HG02840 (cell line): ENCODE measurements around the gene TCEA2.

Experiments used
- ATAC-seq: cut with Tn5 transposase; IDR thresholded peaks from one replicate; pipeline ENCODE4 v1.9.1; 2021; ENCODE audit warnings: mild to moderate bottlenecking, moderate library complexity, moderate number of reproducible peaks; ENCODE audit not compliant: unreplicated experiment, low FRiP score

TCEA2 gene

DNA sequence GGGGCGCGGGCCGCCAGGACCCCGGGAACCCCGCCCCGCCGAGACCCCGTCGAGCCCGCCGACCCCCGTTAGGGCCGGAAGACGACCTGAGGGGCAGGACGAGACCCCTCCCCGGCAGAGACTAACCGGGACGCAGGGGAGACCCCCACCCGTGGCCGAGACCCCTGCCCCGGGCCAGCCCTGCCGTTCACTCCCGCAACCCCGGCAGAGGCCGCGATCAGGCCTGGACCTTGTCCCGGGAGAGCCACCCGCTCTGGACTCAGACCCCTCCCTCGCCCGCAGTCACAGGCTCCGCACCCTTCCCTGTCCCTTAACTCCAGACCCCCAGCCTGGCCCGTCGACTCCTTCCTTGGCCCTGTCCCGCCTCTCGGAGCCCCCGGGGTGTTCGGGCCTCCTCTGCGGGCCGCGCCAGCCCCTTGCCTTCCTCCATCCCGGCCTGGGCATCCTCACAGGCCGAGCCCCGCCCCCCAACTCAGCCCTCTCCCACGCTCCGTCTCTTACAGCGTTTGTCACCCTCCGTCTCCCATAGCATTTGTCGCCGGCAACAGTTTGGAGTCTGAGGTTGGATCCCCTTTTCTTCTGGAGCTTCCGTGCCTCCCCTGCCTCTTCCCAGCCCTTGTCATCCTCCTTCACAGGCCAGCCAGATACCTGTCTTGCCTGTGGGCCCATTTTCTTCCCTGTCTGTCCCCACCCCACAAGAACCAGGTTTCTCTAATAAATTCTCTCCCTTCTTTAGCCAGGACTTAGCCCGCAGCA, 569 bp downstream of the TCEA2 start:
- ATAC-seq, result no peak

DNA sequence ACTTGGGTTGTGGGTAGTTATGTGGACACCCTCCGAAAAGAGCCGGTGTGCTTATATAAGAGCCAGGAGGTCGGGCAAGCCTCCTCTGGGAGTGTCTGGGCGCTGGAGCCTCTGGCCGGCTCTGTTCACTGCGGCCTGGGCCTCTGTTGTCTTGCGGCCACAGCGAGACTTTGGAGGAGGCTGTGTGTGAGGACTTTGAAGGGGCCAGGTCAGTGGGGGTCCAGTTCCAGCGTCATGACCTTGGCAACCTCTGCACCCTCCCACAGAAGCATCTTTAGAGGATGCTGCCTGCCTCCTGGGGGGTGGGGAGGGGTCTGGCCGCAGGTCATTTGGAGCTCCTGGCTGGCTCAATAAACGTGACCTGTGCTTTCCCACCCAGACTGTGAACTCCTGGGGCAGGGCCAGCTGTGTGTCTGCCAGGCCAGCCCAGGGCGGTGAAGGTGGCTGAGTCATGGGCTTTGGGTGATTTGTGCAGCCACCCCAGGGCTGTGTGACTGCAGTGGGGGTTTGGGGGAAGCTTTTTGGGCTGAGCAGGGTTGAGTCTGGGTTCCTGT, 1.2 kb downstream of the TCEA2 start:
- ATAC-seq, result no peak

DNA sequence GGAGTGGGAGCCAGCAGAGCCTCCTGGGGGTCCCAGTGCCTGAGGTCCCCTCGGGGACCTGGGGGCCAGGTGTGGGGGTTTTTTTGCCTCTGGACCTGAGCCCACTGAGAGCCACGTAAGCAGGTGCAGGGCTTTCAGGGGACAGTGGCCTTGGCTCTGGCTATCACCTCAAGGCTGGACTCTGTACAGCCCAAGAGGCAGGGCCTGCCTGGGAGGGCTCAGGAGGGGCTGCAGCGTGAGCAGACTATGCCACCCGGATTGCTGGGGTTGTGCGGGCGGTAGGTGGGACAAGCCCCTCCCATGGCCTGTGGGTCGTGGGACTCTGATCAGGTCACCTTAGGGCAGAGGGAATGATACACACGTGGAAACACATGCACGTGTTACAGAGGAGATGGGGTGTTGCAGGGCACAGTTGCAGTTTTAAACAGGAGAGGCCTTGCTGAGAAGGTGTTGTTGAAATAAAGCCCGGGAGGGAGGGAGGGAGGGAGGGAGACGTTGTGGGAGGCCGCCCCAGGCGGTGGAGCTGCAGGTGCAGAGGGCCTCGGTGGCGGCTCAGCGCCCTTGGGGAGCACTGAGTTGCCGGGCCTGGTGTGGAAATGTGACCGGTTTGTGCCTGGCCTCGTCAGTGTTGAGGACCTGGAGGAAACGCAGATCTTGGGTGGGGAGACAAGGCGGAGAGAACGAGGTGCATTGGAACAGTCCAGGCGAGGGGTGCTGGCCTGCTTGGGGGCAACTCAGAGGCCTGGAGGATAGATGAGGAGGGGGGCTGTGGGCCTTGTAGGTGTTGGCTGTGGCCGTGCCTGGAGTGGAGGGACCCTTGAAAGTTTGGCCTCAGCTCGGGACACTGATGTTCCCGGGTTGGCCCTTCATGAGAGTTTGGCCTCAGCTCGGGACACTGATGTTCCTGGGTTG, 2.3 kb downstream of the TCEA2 start:
- ATAC-seq, result no peak

DNA sequence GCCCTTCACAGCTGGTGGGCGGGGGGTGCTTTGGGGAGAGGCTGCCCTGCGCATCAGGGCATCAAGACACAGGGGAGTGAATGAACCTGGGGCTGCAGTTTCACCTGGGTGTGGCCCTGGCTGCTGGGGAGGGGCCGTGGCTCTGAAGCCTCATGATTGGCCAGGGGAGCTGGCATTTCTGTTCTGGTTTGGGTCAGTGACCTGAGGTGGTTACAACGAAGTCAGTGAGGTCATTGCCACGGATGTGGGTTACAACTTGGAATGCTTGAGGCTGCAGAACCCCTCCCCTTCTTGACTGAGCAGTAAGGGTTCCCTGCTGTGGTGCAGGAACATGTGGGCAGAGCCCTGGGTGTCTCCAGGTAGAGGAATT, 3.0 kb downstream of the TCEA2 start:
- ATAC-seq, result no peak

DNA sequence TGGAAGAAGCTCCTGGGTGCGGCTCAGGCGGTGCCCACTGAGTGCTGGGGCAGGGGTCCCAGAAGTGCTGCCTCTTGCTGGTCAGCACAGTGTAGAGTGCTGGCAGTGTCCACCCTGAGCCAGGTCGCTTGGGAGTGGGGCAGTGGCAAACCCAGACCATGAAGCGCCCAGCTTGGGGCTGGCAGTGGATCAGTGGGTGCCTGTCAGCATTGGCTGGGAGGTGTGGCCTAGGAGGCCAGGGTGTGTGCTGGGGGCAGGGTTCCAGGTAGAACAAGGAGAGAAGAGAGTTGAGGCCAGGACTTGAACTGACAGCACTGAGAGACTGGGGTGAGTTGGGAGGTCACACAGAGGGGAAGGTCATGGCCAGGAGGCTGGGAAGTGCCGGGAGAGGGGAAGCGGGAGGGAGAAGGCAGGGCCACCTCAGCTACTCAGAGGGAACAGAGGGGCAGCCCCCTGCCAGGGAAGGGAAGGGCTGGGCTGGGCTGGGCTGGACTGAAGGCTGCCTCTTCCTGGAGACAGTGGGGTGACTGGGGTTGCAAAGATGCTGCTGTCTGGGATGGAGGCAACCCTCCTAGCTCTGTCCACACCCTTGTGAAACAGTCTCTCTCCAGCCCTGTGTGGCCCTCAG, 4.1 kb downstream of the TCEA2 start:
- ATAC-seq, result no peak

DNA sequence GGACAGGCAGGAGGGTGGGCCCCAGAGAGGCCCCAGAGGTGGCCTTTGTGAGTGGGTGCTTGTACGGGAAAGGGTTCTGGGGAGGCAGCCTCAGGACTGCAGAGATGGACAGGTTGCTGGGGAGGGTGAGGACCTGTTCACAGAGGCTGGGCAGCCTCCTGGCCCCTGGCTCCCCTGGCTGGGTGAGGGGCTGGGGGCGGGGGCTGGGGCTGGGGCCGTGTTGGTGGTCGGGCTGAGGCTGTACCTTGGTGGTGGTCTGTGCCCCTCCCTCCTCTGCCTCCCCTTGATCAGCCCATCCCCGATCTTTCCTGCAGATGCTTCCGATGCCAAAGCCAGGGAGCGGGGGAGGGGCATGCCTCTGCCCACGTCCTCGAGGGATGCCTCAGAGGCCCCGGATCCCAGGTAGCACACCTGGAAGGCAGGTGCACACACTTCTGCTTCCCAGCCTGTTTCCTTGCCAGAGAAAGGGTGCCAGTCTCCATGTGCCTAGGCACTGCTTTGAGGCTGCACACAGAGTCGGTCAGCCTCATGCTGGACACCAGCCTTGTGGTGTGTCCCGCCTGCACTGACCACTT, 4.8 kb downstream of the TCEA2 start:
- no peak for ATAC-seq

DNA sequence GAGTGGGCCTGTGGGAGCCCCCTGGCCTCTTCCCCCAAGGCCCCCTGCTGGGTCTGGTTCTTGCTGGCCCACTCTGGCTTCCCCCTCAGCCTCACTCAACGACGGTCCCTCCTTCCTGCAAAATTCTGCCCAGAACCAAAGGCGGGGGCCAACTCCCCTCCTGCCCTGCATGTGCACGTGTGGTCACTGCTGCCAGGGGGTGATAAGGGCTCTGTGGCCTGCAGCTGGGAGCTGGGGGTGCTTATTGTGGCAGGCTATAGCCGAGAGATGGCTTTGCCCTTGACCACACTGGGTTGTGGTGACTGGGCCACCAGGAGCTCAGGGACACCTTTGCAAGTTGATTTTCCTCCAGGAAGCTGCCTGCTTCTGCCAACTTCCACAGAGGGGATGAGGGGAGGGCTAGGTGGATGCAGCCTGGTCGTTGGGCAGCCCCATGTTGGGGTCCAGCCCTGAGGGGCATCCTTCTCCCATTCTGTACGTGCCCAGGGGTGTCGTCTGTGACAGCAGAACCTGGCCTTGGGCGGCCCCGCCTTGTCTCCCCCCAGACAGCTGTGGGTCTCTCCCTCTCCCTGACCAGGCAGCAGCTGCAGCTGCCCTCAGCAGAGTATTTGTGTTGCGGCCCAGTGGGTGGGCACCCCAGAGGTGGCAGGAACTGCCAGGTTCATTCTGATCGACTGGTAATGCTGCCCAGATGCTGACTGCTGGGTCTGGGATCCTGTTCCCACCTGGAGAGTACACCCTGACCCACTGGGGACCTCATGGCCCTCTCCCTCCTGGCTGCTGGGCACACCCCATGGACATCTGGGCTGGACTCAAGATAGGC, 5.6 kb downstream of the TCEA2 start:
- no peak for ATAC-seq

- no peak for ATAC-seq
Observed at GRCh38 chr20:64069209-64069613, 6.2 kb downstream of the TCEA2 start.

DNA sequence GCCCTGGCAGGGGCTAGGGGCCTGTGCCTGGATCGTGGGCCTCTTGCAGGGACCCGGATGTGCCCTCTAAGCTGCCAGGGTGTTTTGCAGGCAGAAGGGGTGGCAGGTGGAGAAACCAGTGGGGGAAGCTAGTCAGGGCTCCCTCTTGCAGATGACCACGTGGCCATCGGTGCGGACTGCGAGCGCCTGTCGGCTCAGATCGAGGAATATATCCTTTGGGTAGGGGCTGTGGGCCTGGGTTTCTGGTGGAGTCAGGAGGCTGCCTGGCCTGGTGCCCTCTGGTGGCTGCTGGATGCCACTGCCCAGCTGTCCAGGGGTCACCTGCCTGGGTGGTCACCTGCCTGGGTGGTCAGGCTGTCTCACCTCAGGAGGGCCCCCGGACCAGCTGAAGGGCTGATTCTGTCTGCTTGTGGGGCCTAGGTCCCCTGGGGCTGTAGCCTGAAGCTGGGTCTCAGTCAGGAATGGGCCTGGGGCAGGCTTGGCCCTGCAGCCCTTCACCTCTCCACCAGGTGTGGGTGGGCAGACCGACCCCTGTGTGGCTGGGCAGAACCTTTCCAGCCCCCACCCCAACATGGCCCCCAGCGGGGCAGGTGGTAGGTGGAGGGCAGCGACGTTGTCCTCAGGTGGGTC, 6.7 kb downstream of the TCEA2 start:
- ATAC-seq, result no peak

GRCh38 chr20:64070244-64070993, 7.4 kb downstream of the TCEA2 start:
- ATAC-seq, result no peak

- ATAC-seq, result no peak
Observed at GRCh38 chr20:64071341-64072332, 8.6 kb downstream of the TCEA2 start.

GRCh38 chr20:64072498-64073063, 9.6 kb downstream of the TCEA2 start:
- no peak for ATAC-seq

DNA sequence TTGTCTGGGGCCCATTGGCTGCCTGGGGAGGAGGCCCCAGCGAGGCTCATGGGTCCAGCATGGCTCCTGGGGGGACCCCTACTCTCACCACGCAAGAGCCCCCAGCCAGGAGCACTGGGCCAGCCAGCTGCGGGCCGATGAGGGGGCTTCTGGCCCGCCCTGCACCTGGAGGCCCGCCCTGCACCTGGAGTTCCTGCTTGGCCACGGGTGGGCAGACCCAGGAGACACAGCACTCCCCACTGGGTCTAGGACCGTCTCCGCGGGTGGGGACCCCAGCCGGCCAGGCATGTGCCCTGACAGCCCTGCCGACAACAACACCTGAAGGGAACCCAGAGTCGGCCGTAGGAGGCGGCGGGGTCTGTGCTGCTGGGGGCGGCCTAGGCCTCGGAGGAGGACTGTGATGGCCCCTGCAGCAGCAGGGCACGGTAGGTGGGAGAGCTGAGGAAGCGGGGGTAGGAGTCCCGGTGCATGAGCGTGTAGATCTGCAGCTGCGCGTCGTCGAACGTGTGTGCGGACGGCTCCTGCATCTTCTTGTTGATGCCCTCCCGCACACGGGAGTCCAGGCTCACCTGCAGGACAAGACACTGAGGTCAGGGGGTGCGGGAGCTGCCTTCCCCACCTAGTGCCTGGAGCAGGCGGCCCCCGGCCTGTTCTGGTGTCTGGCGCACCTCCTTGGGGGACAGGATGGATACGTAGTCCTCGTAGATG, 10.6 kb downstream of the TCEA2 start:
- ATAC-seq, result no peak

DNA sequence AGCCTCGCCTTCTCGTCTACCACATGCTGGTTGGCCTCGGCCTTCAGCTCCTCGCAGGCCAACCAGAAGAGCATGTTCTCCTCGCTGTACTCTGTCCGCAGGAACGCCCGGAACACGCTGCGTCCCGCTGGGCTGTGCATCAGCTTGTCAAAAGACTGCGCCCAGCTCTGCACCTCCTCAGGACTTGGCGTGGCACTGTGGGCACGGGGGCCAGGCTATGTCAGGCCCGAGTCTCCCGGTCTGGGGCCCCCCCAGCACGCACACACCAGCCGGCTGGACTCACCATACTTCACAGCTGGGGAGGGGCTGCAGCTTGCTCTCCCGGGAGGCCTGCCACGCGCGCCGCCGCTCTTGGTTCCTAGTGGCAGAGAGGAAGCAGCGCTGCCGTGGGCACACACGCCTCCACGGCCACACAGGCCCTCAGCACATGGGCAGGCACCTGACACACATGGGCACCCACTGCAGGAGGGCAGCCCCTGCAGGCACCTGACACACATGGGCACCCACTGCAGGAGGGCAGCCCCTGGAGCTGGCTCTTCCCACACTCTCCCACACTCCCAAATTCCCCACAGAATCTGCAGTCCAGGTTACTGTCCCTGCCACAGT, 11.3 kb downstream of the TCEA2 start:
- ATAC-seq, result no peak

DNA sequence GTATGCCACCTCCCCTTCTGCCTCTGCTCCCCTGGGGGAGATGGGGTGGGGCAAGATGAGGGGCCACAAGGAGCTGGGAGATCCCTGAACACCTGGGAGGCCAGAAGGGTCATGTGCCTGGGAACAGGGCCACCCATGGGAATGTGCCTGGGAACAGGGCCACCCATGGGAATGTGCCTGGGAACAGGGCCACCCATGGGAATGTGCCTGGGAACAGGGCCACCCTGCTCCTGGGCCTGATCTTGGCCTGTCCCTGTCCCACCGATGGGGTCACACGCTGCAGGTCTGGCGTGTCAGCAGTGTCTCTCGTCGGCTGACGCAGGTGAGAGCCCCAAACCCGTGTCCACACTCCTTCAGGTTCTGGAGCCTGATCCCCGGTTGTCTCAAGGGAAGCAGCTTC, 12.0 kb downstream of the TCEA2 start:
- no peak for ATAC-seq

GRCh38 chr20:64075556-64075955, 12.6 kb downstream of the TCEA2 start:
- ATAC-seq, result no peak
